ENCODE measurements around the gene LRMDA. TPM values are rescaled to one million over a fixed set of nuclear protein-coding genes. Genes with fewer than 3 reads are reported as not detected.

The LRMDA gene
- total RNA-seq, 1 experiment from 2014 or later = 4.8 TPM

- H3K4me1 ChIP-seq (ENCODE audit: control insufficient read depth in 1 of 2, insufficient read depth in 2 of 2, low read length in 2 of 2) = no peaks in the 10 kb centered on the region
- H4K20me1 ChIP-seq (ENCODE audit: insufficient read depth) = no peaks in the 10 kb centered on the region
- H3K79me2 ChIP-seq (ENCODE audit: insufficient read depth, low read length) = no peaks in the 10 kb centered on the region
- DNase-seq (ENCODE audit: low read depth, low spot score) = no peak
- no peak for ATAC-seq
- H3K4me3 ChIP-seq (replicated peaks in 1 of 2; ENCODE audit: low read depth in 1 of 2, low read length in 2 of 2) = no peak overlapping the region
- H3K9me2 ChIP-seq (ENCODE audit: insufficient read depth) = no peaks in the 10 kb centered on the region
- intact Hi-C loops (cut with micrococcal nuclease) = no loop called here
- H3K27ac ChIP-seq (ENCODE audit: low read depth, low read length) = no peak overlapping the region
- TF ChIP-seq, protein P1, sequence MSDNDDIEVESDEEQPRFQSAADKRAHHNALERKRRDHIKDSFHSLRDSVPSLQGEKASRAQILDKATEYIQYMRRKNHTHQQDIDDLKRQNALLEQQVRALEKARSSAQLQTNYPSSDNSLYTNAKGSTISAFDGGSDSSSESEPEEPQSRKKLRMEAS (IDR thresholded peaks at IDR 0.05) = no peak
- TF ChIP-seq EZH2 (IDR thresholded peaks at IDR 0.05) = no peak
- no peak for TF ChIP-seq SRF (IDR thresholded peaks at IDR 0.05; ENCODE audit: low read depth)
- no peak for TF ChIP-seq RAD21 (IDR thresholded peaks at IDR 0.05; ENCODE audit: low read depth)
- TF ChIP-seq, protein P2, sequence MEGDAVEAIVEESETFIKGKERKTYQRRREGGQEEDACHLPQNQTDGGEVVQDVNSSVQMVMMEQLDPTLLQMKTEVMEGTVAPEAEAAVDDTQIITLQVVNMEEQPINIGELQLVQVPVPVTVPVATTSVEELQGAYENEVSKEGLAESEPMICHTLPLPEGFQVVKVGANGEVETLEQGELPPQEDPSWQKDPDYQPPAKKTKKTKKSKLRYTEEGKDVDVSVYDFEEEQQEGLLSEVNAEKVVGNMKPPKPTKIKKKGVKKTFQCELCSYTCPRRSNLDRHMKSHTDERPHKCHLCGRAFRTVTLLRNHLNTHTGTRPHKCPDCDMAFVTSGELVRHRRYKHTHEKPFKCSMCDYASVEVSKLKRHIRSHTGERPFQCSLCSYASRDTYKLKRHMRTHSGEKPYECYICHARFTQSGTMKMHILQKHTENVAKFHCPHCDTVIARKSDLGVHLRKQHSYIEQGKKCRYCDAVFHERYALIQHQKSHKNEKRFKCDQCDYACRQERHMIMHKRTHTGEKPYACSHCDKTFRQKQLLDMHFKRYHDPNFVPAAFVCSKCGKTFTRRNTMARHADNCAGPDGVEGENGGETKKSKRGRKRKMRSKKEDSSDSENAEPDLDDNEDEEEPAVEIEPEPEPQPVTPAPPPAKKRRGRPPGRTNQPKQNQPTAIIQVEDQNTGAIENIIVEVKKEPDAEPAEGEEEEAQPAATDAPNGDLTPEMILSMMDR (IDR thresholded peaks at IDR 0.05 in 2 of 3, conservative IDR thresholded peaks at IDR 0.05 in 1 of 3; ENCODE audit: borderline replicate concordance in 1 of 3, insufficient read depth in 1 of 3, low read depth in 2 of 3, low read length in 2 of 3) = no peak
- TF ChIP-seq POLR2A (IDR thresholded peaks at IDR 0.05; ENCODE audit: borderline replicate concordance, extremely low read depth, insufficient read depth, insufficient read length) = no peak
- no peak for TF ChIP-seq SIN3A (IDR thresholded peaks at IDR 0.05; ENCODE audit: low read depth)
- no peak for TF ChIP-seq CEBPB (IDR thresholded peaks at IDR 0.05; ENCODE audit: low read depth)
- no peak for TF ChIP-seq ZFX (IDR thresholded peaks at IDR 0.05)
- TF ChIP-seq, protein P3, sequence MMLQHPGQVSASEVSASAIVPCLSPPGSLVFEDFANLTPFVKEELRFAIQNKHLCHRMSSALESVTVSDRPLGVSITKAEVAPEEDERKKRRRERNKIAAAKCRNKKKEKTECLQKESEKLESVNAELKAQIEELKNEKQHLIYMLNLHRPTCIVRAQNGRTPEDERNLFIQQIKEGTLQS (IDR thresholded peaks at IDR 0.05) = no peak
- no peak for TF ChIP-seq EZH2phosphoT487 (IDR thresholded peaks at IDR 0.05; ENCODE audit: borderline replicate concordance)
- no peak for TF ChIP-seq POLR2AphosphoS5 (IDR thresholded peaks at IDR 0.05; ENCODE audit: low read depth, low read length)
- no peak for TF ChIP-seq YY1 (IDR thresholded peaks at IDR 0.05; ENCODE audit: extremely low read depth, insufficient replicate concordance, low read depth, low read length)
- no peak for TF ChIP-seq FOSL1 (IDR thresholded peaks at IDR 0.05; ENCODE audit: low read depth)
- TF ChIP-seq SP1 (IDR thresholded peaks at IDR 0.05; ENCODE audit: low read depth) = no peak
- TF ChIP-seq, protein P4, sequence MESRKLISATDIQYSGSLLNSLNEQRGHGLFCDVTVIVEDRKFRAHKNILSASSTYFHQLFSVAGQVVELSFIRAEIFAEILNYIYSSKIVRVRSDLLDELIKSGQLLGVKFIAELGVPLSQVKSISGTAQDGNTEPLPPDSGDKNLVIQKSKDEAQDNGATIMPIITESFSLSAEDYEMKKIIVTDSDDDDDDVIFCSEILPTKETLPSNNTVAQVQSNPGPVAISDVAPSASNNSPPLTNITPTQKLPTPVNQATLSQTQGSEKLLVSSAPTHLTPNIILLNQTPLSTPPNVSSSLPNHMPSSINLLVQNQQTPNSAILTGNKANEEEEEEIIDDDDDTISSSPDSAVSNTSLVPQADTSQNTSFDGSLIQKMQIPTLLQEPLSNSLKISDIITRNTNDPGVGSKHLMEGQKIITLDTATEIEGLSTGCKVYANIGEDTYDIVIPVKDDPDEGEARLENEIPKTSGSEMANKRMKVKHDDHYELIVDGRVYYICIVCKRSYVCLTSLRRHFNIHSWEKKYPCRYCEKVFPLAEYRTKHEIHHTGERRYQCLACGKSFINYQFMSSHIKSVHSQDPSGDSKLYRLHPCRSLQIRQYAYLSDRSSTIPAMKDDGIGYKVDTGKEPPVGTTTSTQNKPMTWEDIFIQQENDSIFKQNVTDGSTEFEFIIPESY (IDR thresholded peaks at IDR 0.05; ENCODE audit: extremely low read depth, insufficient replicate concordance, low read length) = no peak
- TF ChIP-seq CBX3 (IDR thresholded peaks at IDR 0.05; ENCODE audit: low read depth) = no peak
- TF ChIP-seq REST (IDR thresholded peaks at IDR 0.05; ENCODE audit: low read depth) = no peak
- no peak for TF ChIP-seq JUND (IDR thresholded peaks at IDR 0.05)
- CTCF ChIA-PET = no interaction called here
- BruUV-seq (replicated peaks) = no TSS peak
- H3K36me3 ChIP-seq (ENCODE audit: control insufficient read depth in 1 of 2, insufficient read depth in 2 of 2, low read length in 2 of 2) = no peaks in the 10 kb centered on the region
- H3K9me3 ChIP-seq (ENCODE audit: control insufficient read depth in 1 of 2, insufficient read depth in 1 of 2, low read depth in 1 of 2, low read length in 2 of 2) = no peaks in the 10 kb centered on the region
- H3K27me3 ChIP-seq (ENCODE audit: insufficient read depth, low read length) = no peaks in the 10 kb centered on the region
- RAD21 ChIA-PET (ENCODE audit: low non-redundant PET in 1 of 2, low total read pairs in 2 of 2, uncharacterized antibody in 2 of 2, unreplicated experiment in 2 of 2) = no interaction called here
- H3K4me2 ChIP-seq (ENCODE audit: low read length) = no peak overlapping the region
- POLR2A ChIA-PET = no interaction called here
- H3K9ac ChIP-seq (ENCODE audit: low read length) = no peak overlapping the region
- H2AFZ ChIP-seq (ENCODE audit: low read depth, low read length, poor library complexity, severe bottlenecking) = no peak overlapping the region
Observed at GRCh38 chr10:75859141-75859540, 427.7 kb downstream of the LRMDA start.

All from HCT116 (cell line).